Loucy (cell line): ENCODE measurements around the gene C1QL1.

Experiments used
- H2AFZ ChIP-seq: fragments of 200-600 bp; sonication (generic); 2 replicates; pipeline ENCODE4 v1.6.0; 2016; ENCODE audit warnings: antibody characterized with exemption, mild to moderate bottlenecking, low read length, moderate library complexity
- H3F3A ChIP-seq: fragments of 200-600 bp; 2 replicates; pipeline ENCODE4 v1.6.0; 2016; ENCODE audit warnings: antibody characterized with exemption, low read depth, mild to moderate bottlenecking
- H3K27me3 ChIP-seq: fragments of 200-600 bp; sonication (generic); 2 replicates; pipeline ENCODE4 v1.6.1; 2014; ENCODE audit warnings: low read length, mild to moderate bottlenecking; ENCODE audit not compliant: insufficient read depth, poor library complexity, severe bottlenecking
- H3K36me3 ChIP-seq: fragments of 200-600 bp; sonication (generic); 2 replicates; pipeline ENCODE4 v1.6.1; 2016; ENCODE audit warnings: low read length; ENCODE audit not compliant: insufficient read depth
- H3K4me1 ChIP-seq: fragments of 200-600 bp; sonication (generic); 2 replicates; pipeline ENCODE4 v1.5.1; 2014; ENCODE audit warnings: low read length, mild to moderate bottlenecking; ENCODE audit not compliant: insufficient read depth, poor library complexity, severe bottlenecking
- H3K4me2 ChIP-seq: fragments of 200-600 bp; sonication (generic); 2 replicates; pipeline ENCODE4 v1.6.0; 2014; ENCODE audit warnings: antibody characterized with exemption, low read length, low read depth, mild to moderate bottlenecking; ENCODE audit not compliant: poor library complexity, severe bottlenecking
- H3K4me3 ChIP-seq: fragments of 200-600 bp; sonication (generic); 2 replicates; pipeline ENCODE4 v1.5.1; 2014; ENCODE audit warnings: low read length, mild to moderate bottlenecking, mixed read lengths; ENCODE audit not compliant: poor library complexity, severe bottlenecking
- H3K79me2 ChIP-seq: fragments of 200-600 bp; sonication (generic); 2 replicates; pipeline ENCODE4 v1.6.1; 2014; ENCODE audit warnings: low read length; ENCODE audit not compliant: insufficient read depth
- H3K9ac ChIP-seq: fragments of 200-600 bp; sonication (generic); 2 replicates; pipeline ENCODE4 v1.6.0; 2014; ENCODE audit warnings: mild to moderate bottlenecking, low read depth, low read length, moderate library complexity; ENCODE audit not compliant: poor library complexity, severe bottlenecking
- H3K9me2 ChIP-seq: fragments of 200-600 bp; sonication (generic); replicated peaks from 2 replicates; pipeline ENCODE4 v1.6.1; 2016; ENCODE audit warnings: low read depth, low read length, mixed read lengths
- H3K9me3 ChIP-seq: fragments of 200-600 bp; sonication (generic); 2 replicates; pipeline ENCODE4 v1.6.1; 2014; ENCODE audit warnings: mild to moderate bottlenecking, antibody characterized with exemption, low read length, low read depth; ENCODE audit not compliant: insufficient read depth
- H4K20me1 ChIP-seq: fragments of 200-600 bp; sonication (generic); 2 replicates; pipeline ENCODE4 v1.6.0; 2014; ENCODE audit warnings: antibody characterized with exemption, low read length, mild to moderate bottlenecking; ENCODE audit not compliant: insufficient read depth, poor library complexity, severe bottlenecking
- EZH2phosphoT487 ChIP-seq: fragments of 200-600 bp; IDR thresholded peaks from 2 replicates; pipeline ENCODE4 v1.6.1; 2018; ENCODE audit warnings: antibody characterized with exemption, mild to moderate bottlenecking, moderate library complexity, borderline replicate concordance
- TF ChIP-seq, protein P1 (sequence below): fragments of 200-600 bp; sonication (generic); conservative IDR thresholded peaks from 2 replicates; pipeline ENCODE4 v1.5.1; 2014; ENCODE audit warnings: mild to moderate bottlenecking, antibody characterized with exemption, low read length

The C1QL1 gene

DNA sequence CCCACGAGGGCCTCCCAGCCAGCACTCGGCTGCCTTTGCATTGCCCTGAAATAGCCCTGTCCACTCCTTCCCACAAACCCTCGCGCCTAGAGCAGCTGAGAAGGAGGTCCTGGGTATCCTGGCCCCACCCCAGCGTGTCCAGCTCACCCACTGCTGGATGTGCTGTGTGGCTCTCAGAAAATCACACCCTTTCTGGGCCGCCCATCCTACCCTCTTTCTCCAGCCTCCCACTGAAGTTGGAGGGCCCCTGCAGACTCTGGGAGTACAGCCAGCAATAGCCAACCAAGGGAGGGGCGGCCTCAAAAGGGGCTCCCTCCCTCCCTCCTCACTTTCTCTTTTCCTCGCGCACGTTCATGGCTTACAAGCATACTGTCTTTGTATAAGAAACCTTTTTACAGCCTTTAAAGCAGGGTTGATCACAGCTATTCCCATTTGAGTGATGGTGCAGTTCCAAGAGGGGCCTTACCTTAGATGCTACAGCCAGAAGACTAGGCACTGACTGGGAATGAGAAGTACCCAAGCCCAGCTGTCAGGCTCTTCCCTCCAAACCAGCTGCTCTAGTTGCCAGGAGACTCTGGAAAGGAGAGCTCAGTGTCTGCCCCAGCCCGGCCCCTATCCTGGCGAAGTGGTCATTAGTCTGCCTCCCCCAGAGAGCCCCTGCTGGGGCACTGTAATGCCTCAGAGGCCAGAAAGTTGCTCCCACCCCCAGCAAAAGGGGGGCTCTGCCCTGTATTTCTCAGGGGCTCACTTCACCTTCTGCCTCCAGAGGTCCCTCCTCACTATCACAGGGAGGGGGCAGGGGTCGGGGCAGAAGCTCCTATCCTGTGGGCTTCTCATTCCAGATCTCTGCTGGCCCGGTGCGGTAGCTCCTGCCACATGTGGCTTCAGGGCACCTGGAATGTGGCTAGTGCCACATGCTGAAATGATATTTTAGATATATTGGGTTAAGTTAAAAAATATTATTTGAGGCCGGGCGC lies 45.2 kb upstream of the C1QL1 start:
- no peak overlapping the region for H3K4me3 ChIP-seq
- H3K9ac ChIP-seq, result no peak overlapping the region
- H3K9me2 ChIP-seq, result no peaks in the 10 kb centered on the region
- H3F3A ChIP-seq, result no peaks in the 10 kb centered on the region
- no peaks in the 10 kb centered on the region for H3K79me2 ChIP-seq
- no peaks in the 10 kb centered on the region for H3K36me3 ChIP-seq
- no peak overlapping the region for H3K4me2 ChIP-seq
- no peaks in the 10 kb centered on the region for H3K27me3 ChIP-seq
- no peaks in the 10 kb centered on the region for H3K4me1 ChIP-seq
- H4K20me1 ChIP-seq, result no peaks in the 10 kb centered on the region
- no peak overlapping the region for H2AFZ ChIP-seq
- TF ChIP-seq, protein P1, sequence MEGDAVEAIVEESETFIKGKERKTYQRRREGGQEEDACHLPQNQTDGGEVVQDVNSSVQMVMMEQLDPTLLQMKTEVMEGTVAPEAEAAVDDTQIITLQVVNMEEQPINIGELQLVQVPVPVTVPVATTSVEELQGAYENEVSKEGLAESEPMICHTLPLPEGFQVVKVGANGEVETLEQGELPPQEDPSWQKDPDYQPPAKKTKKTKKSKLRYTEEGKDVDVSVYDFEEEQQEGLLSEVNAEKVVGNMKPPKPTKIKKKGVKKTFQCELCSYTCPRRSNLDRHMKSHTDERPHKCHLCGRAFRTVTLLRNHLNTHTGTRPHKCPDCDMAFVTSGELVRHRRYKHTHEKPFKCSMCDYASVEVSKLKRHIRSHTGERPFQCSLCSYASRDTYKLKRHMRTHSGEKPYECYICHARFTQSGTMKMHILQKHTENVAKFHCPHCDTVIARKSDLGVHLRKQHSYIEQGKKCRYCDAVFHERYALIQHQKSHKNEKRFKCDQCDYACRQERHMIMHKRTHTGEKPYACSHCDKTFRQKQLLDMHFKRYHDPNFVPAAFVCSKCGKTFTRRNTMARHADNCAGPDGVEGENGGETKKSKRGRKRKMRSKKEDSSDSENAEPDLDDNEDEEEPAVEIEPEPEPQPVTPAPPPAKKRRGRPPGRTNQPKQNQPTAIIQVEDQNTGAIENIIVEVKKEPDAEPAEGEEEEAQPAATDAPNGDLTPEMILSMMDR, result no peak
- no peak for TF ChIP-seq EZH2phosphoT487
- no peaks in the 10 kb centered on the region for H3K9me3 ChIP-seq

DNA sequence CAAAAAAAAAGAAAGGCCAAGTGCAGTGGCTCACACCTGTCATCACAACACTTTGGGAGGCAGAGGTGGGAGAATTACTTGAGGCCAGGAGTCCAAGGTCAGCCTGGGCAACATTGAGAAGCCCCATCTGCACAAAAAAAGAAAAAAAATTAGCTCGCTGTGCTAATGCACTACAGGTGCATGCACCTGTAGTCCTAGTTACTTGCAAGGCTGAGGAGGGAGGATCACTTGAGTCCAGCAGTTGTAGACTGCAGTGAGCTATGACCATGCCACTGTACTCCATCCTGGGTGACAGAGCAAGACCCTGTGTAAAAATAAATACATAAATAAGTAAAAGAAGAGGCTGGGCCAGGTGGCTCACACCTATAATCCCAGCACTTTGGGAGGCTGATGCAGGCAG lies 43.7 kb upstream of the C1QL1 start:
- Histone ChIP-seq H4K20me1 (no peaks in the 10 kb centered on the region), H3F3A (no peaks in the 10 kb centered on the region), H3K4me2 (no peak overlapping the region), H3K4me1 (no peaks in the 10 kb centered on the region), H3K4me3 (no peak overlapping the region), H2AFZ (no peak overlapping the region), H3K9ac (no peak overlapping the region), H3K27me3 (no peaks in the 10 kb centered on the region), H3K36me3 (no peaks in the 10 kb centered on the region), H3K79me2 (no peaks in the 10 kb centered on the region), H3K9me3 (no peaks in the 10 kb centered on the region), H3K9me2 (no peaks in the 10 kb centered on the region)
- TF ChIP-seq EZH2phosphoT487, result no peak
- TF ChIP-seq, protein P1, result no peak

DNA sequence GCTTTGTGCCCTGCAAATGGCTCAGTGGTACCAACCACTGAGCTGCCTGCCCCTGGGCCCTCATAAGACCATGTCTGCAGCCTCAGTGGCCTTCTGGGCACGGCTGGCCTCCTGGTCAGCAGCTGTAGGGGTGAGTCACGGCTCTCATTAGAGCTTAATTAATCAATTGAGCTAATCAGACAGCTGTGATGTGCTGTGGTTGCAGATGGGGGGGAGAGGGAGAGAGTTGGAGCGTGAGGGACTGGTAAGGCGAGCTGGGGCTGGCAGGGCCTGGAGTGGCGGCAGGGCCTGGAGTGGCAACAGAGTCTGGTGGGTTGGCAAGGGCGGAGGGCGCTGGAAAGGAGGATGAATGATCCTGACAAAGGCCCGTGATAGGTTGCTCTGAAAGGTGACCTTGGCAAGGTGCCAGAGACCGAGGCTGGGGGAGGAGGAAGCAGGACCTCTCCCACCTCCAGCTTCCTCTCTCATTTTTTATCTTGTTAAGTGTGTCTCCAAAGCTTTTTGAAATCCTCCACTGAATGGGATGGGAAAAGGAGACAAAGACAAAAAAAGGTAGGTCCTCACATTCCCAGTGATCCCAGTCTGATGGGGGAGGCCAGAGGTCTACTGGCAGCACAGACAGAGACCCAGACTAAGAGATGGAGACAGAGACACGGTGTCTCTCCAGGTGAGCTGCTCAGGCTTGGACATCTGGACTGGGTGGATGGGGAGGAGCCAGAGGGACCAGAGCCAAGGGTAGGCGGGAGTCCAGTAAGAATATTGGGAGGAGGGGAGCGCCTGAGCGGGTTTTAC lies 41.8 kb upstream of the C1QL1 start:
- TF ChIP-seq EZH2phosphoT487, result no peak
- TF ChIP-seq, protein P1, result no peak
- H3K36me3 ChIP-seq, result no peaks in the 10 kb centered on the region

More for the DNA sequence above, 41.8 kb upstream of the C1QL1 start:
- Histone ChIP-seq H3K4me1 (no peaks in the 10 kb centered on the region), H3K4me2 (no peak overlapping the region), H3K4me3 (no peak overlapping the region), H3K9me3 (no peaks in the 10 kb centered on the region), H4K20me1 (no peaks in the 10 kb centered on the region), H3K79me2 (no peaks in the 10 kb centered on the region), H3F3A (no peaks in the 10 kb centered on the region), H3K9me2 (no peaks in the 10 kb centered on the region), H2AFZ (no peak overlapping the region), H3K27me3 (no peaks in the 10 kb centered on the region), H3K9ac (no peak overlapping the region)
